NCI-H2107 (cell line): ENCODE results near the gene DVL2.
"Not testable (repeated sequence)": the region's sequence is repeated elsewhere in the genome, so short reads cannot be mapped to it uniquely, and the experiment has no call there.

Experiments used
- DNase-seq: peaks from one replicate; lab custom pipeline; 2025; lab: John Stamatoyannopoulos, UW

The DVL2 gene

GRCh38 chr17:7256766-7257456 is 22.6 kb upstream of the DVL2 start:
- DNase-seq: no peak

DNA sequence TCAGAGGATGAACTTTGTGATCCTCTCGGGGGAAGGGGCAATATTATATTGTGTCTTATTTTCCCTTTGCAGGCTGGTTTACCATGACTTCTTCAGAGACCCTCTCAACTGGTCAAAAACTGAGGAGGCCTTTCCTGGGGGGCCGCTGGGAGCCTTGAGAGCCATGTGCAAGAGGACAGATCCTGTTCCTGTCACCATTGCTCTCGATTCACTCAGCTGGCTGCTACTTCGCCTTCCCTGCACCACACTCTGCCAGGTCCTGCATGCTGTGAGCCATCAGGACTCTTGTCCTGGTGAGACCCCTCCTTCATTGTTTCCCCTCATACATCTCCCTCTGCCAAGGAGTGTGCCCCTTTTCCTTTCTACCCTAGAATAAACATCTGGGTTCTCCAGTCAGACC is 20.2 kb upstream of the DVL2 start:
- DNase-seq: no peak

GRCh38 chr17:7253082-7253481 is 18.8 kb upstream of the DVL2 start:
- no peak for DNase-seq

DNA sequence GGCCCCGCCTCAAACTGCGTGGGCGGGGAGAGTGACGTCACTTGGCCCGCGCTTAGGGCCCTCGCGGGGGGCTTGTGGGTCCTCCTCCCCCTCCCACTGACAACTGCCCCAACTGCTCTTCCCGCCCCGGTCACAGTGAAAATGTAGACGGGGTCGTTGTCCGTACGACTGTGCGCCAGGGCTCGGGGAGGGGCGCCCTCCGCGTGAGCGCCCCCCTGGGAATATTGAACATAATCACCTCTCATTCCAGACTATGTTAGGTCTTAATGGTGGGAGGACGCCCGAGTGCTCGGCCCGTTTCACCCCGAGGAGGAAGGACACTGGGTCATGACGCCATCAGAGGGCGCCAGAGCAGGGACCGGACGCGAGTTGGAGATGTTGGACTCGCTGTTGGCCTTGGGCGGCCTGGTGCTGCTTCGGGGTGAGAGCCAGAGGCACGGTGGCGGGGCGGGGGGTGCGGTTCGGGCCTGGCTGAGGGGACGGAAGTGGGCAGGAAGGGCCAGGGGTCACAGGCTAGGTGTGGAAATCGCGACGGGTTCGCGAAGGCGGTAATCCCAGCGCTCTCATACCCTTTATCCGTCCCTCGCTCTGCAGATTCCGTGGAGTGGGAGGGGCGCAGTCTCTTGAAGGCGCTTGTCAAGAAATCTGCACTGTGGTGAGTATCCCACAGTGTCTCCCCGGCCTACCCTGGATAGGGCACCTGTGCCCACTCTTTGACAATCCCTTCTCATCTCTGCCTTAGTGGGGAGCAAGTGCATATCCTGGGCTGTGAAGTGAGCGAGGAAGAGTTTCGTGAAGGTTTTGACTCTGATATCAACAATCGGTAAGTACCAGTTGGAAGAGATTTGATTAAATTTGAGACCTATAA is 18.1 kb upstream of the DVL2 start, which contains the start of gene ELP5:
Gene ELP5 (plus strand): TSS at position 40 of the 868 bp plus-strand sequence. CDS start 336 bp downstream, at position 376.
- peak; percentile 40 for DNase-seq

- peak; percentile 83 for DNase-seq
Measured at GRCh38 chr17:7251661-7252175, 17.4 kb upstream of the DVL2 start, which contains the start of gene CTDNEP1. TSS of gene CTDNEP1 (minus strand) at chr17:7251734. CDS start at chr17:7251296, 438 bp downstream.

DNA sequence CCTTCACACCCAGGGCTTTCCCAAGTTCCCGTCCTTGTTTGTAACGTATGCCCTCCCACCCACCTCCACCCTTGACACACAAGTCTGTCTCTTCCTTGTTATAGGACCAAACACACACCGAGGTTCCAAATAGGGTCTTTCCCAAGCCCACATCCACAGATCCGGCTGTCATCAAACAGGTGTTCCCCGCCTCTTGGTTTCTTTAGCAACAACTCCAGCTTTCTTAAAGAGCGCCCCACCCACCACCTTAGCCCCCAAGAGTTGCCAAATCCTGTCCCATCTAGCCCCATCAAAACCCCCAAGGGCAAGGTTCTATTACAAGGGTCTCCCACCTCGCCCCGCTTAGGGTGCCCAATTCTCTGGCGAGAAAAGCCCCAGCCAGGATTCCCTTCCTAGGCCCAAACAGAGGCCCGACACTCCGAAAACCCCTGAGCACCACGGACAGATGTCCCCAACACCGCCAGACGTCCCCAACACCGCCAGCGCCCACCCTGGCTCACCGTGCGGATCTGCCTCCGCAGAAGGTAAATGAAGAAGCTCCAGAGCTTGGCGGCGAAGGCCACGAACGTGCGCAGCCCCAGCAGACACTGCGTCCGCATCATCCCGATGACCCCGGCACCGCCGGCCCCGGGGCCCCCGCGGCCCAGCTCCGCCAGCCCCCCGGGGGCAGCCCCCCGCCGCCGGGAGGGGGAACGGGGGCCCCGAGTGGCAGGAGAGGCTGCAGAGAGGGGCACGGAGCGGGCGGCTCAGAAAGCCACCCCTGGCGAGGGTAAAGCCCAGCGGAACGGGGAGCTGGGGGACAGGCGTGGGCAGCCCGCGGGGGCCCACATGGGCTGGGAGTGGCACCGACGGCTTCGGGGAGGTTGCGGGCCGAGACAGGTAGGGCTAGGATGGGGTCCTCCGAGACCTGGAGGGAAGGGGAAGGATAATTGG is 16.6 kb upstream of the DVL2 start:
- no peak for DNase-seq

DNA sequence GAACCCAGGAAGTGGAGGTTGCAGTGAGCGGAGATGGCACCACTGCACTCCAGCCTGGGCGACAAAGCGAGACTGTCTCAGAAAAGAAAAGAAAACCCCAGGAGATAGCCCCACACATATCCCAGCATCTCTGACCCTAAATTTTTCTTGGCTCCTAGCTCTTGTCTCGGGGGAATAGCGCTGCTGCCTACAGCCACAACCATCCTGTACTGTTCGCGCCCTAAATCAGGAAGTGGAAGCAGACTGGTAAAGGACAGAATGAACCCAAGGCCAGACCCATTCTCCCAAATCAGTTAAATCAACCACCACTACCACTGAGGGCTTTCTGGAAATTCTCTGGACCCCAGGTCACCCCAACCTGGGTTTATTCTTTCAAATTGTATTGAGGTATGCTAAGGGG is 15.5 kb upstream of the DVL2 start:
- no peak for DNase-seq

DNA sequence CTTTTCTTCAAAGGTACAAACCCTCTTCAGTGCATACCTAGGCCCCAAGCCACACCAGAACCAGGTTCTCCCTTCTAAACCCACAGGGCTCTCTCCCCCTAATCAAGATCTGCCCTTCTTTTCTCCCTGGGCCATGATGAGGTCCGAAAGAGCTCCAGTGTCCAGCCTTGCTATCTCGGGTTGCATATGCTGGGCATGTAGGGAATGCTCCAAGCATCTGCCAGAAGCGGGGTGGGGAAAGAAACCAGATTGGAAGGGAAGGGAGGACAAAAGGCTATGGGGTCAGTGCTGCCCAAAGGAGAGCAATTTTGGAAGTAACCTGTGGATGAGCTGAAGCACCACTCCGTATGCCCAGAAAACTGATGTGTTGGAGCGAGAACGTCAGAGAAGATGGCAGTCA is 14.9 kb upstream of the DVL2 start:
- no peak for DNase-seq

DNA sequence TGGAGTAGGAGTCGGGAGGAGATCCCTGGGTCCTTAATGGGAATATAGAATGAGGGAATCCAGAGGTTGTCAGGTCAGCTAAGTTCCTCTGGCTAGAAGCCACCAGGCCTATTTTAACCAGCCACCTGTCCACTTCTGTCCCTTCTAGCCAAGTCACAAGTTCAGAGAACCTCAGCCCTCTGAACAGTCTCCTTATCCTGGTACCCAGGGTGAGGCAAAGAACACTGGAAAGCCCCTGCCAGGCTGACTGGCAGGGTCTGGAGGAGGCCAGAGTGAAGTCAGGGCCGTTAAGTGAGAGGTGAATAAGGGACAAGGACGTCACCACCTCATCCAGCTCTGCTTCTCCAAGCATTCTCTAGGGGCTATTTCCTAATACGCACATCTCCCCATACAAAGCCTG is 14.5 kb upstream of the DVL2 start:
- no peak for DNase-seq

GRCh38 chr17:7246779-7247178 is 12.5 kb upstream of the DVL2 start:
- no peak for DNase-seq

- not testable (repeated sequence) for DNase-seq
Measured at GRCh38 chr17:7243838-7244237, 9.5 kb upstream of the DVL2 start.

DNA sequence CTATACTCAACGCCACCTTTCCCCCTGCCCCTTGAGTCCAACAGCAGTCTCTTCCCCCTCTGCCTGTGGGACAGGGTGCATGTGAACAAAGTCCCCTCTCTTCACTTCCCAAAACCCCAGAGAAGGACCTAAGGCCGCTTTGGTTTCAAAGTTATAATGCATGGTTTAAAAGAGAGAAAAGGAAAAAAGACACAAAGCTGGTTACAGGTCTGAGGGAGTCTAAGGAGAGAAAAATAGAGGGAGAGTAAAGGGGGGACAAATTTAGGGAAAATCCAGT is 9.1 kb upstream of the DVL2 start:
- no peak for DNase-seq

GRCh38 chr17:7242717-7243452 is 8.6 kb upstream of the DVL2 start:
- peak; percentile 75 for DNase-seq

- peak; percentile 53 for DNase-seq
Measured at GRCh38 chr17:7241783-7242716, 7.7 kb upstream of the DVL2 start, which contains the start of gene GABARAP. TSS of gene GABARAP (minus strand) at chr17:7242449. CDS start at chr17:7242330, 119 bp downstream.

DNA sequence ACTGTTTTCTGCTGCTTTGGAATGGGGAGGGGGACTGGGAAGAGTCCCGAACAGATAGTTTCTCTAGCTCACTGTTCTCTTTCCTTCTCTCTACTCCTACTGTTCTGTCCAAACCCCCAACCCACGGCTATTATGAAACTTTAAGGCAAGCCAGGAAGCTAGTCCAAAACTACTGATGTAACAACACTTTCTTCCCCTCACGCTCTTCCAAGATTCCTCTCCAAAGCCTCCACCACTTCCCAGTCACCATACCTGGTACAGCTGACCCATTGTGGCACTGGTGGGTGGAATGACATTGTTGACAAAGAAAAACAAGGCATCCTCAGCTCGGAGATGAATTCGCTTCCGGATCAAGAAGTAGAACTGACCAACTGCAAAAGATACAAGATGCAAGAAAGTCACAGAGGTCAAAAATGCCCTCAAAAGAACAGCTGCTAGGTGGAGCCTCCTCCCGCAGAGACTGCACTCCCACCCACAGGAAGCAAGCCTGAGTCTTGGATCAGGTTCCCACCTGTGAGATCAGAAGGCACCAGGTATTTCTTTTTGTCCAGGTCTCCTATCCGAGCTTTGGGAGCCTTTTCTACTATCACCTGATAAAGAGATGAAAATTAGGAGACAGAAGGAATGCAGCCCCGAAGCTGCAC is 6.9 kb upstream of the DVL2 start:
- DNase-seq: no peak

DNA sequence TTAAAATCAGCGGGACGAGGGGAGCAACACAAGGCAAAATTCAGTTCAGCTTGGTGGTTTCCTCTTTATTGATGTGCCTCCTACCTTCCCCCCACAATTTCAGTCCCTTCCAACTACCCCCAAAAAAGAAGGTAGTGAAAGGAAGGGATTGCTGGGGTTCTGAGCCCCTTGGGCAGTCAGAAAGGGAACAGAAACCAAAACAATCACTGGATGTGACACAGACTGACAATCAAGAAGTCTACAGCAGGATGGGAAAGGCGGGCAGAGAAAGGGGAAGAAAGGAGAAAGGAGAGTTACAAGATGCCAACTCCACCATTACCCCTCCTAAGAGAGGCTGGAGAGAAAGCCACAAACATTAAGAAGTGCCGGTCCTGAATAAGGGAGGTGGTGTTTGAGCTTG is 6.1 kb upstream of the DVL2 start:
- DNase-seq: no peak

DNA sequence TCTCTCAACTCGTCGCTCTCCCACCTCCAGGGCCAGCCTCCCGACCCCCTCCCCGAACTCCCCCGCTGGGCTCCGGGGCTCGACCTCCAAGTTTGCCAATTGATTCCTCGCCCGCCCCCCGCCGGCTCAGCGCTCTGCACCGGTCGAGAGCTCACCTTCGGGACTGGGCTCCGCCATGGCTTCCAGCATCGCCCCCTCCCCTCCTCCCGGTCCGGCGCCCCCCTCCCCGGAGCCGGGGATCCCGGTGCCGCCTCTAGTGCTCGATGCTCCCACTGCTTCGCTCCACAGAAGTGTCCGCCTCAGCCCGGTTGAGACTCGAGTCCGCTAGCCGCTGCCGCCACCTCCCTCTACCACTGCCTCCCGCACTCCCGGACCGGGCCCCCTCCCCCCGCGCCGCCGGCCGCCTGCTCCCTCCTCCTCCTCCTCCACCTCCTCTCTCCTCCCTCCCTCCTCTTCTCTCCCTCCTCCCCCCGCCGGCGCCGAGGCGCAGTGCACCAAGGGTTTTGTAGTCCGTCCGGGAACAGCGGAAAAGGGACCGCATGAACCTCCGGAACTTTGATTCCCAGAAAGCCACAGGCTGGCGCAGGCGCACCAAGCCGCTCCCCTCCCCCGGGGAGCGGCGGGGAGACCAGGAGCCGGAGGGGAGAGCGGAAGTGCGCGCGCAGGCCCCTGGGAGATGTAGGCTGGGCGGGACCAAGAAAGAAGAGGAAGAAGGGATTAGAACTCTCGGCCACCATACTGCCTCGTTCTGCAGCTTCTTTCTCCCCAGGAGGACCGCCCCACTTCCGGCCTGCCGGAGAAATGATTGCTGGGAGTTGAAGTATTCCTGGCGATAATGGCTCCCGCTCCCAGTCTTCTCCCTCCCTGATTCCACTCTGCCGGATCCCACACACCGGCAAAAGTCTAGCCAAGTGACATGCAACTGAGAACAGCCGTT is 5.0 kb upstream of the DVL2 start, which contains the start of gene PHF23:
Gene PHF23 (minus strand): TSS at position 367 of the 937 bp plus-strand sequence. CDS start 178 bp downstream, at position 189.
- DNase-seq: peak; percentile 88

DNA sequence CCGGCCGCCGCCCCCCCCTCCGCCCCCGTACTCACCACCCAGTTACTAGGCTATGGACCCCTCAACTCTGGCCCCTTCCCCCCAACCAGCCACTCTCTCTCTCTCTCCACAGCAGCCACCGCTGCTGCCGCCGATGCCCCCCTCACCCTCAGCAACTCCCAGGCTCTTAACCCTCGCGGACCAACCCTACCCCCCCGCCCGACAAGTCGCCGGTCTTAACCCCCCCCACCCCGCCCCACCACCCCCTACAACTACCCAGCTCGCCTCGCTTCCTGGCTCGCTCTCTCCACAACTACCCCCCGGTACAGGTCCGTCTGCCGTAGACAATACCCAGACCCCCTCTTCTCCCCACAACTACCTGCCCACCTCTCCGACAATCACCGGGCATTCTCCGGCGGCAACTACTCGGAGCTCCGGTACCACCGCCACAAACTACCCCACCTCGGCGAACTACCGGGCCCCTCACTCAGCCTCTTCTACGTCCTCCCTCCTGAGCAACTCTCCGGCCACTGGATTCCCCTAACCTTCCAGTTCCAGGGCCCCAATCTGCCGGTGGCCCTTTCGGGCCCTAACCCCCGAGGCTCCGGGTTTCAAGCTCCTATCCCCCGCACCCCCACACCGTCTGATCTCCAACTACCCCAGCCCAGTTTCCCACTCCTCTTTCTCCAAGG is 4.2 kb upstream of the DVL2 start:
- DNase-seq: no peak
